IMR-90 (cell line): Measurements from ENCODE around the gene S100A8. TPM values are rescaled to one million over a fixed set of nuclear protein-coding genes. Genes with fewer than 3 reads are reported as not detected.

ENCODE experiments used
- ATAC-seq: fragments of 200-7000 bp; cut with Tn5 transposase; 2 replicates; pipeline ENCODE4 v1.9.1; 2020; ENCODE audit warnings: low read depth, mild to moderate bottlenecking, moderate library complexity
- BruUV-seq: library from RNA; stranded (reverse); fragments of 400-500 nt; replicated peaks from 2 replicates; lab custom pipeline; 2021; lab: Mats Ljungman, UMichigan
- CTCF ChIA-PET: fragments of 300-600 bp; formaldehyde crosslinking; extraction: SDS; loops from one replicate; lab custom pipeline; 2021; ENCODE audit warnings: antibody characterized with exemption; lab: Yijun Ruan, JAX
- POLR2A ChIA-PET: fragments of 300-600 bp; sonication (Branson Sonifier 250); formaldehyde crosslinking; loops from one replicate; lab custom pipeline; 2022; ENCODE audit warnings: antibody characterized with exemption; ENCODE audit not compliant: unreplicated experiment; lab: Charles Lee
- DNase-seq: peaks from one replicate; pipeline ENCODE4 v3.0.0; 2013
- H2AFZ ChIP-seq: replicated peaks from 2 replicates; pipeline ENCODE3; 2013; ENCODE audit warnings: low read length, mild to moderate bottlenecking; ENCODE audit not compliant: poor library complexity
- H2AK5ac ChIP-seq: 2 replicates; pipeline ENCODE4 v1.6.1; 2013; ENCODE audit warnings: low read depth, low read length, inconsistent platforms
- H2AK9ac ChIP-seq: replicated peaks from 2 replicates; pipeline ENCODE3; 2013; ENCODE audit warnings: mild to moderate bottlenecking, low read depth, low read length, moderate library complexity; ENCODE audit not compliant: poor library complexity
- H2BK120ac ChIP-seq: 2 replicates; pipeline ENCODE4 v1.6.1; 2013; ENCODE audit warnings: low read depth, low read length, inconsistent platforms
- H2BK15ac ChIP-seq: 3 replicates; pipeline ENCODE4 v1.6.1; 2013; ENCODE audit warnings: low read depth, low read length, inconsistent platforms
- H2BK20ac ChIP-seq: 2 replicates; pipeline ENCODE4 v1.6.1; 2013; ENCODE audit warnings: low read depth, mild to moderate bottlenecking, inconsistent platforms, low read length, moderate library complexity
- H2BK5ac ChIP-seq: 2 replicates; pipeline ENCODE4 v1.6.1; 2013; ENCODE audit warnings: mild to moderate bottlenecking, low read depth, low read length, inconsistent platforms; ENCODE audit not compliant: poor library complexity, severe bottlenecking
- H3K14ac ChIP-seq: replicated peaks from 2 replicates; pipeline ENCODE4 v1.6.1; 2013; ENCODE audit warnings: low read depth, low read length, inconsistent platforms
- H3K18ac ChIP-seq: 2 replicates; pipeline ENCODE4 v1.6.1; 2013; ENCODE audit warnings: low read depth, low read length, control low read depth
- H3K23ac ChIP-seq: 2 replicates; pipeline ENCODE4 v1.6.1; 2013; ENCODE audit warnings: low read depth, low read length, inconsistent platforms
- H3K27ac ChIP-seq: 2 replicates; pipeline ENCODE4 v1.5.1; 2013; ENCODE audit warnings: mild to moderate bottlenecking, control low read depth, low read length; ENCODE audit not compliant: insufficient read depth
- H3K27me3 ChIP-seq: 2 replicates; pipeline ENCODE4 v1.6.1; 2013; ENCODE audit warnings: low read length; ENCODE audit not compliant: control insufficient read depth, insufficient read depth
- H3K36me3 ChIP-seq: 2 replicates; pipeline ENCODE4 v1.6.1; 2013; ENCODE audit warnings: low read length, mixed read lengths; ENCODE audit not compliant: control insufficient read depth, insufficient read depth
- H3K4ac ChIP-seq: 2 replicates; pipeline ENCODE4 v1.6.1; 2013; ENCODE audit warnings: low read depth, low read length, inconsistent platforms
- H3K4me1 ChIP-seq: 2 replicates; pipeline ENCODE4 v1.6.1; 2013; ENCODE audit warnings: low read length, mixed read lengths; ENCODE audit not compliant: control insufficient read depth, insufficient read depth
- H3K4me2 ChIP-seq: 2 replicates; pipeline ENCODE4 v1.6.1; 2013; ENCODE audit warnings: low read depth, mild to moderate bottlenecking, control low read depth, low read length, moderate library complexity
- H3K4me3 ChIP-seq: 2 replicates; pipeline ENCODE4 v1.5.1; 2013; ENCODE audit warnings: low read depth, mild to moderate bottlenecking, control low read depth, low read length, moderate library complexity; ENCODE audit not compliant: insufficient read depth
- H3K56ac ChIP-seq: 2 replicates; pipeline ENCODE4 v1.6.1; 2013; ENCODE audit warnings: low read length, inconsistent platforms; ENCODE audit not compliant: insufficient read depth; ENCODE audit errors: extremely low read depth
- H3K79me1 ChIP-seq, 2 experiments: 2 replicates each; pipeline ENCODE4 v1.6.1; 2013; ENCODE audit warnings: low read length in 2 of 2, inconsistent platforms in 1 of 2, low read depth in 1 of 2
- H3K9ac ChIP-seq: 2 replicates; pipeline ENCODE4 v1.6.1; 2013; ENCODE audit warnings: low read depth, low read length, control low read depth
- H3K9me1 ChIP-seq: 2 replicates; pipeline ENCODE4 v1.6.1; 2013; ENCODE audit warnings: low read length, inconsistent platforms; ENCODE audit not compliant: insufficient read depth
- H3K9me3 ChIP-seq: 2 replicates; pipeline ENCODE4 v1.6.1; 2013; ENCODE audit warnings: low read length; ENCODE audit not compliant: control insufficient read depth, insufficient read depth
- H4K20me1 ChIP-seq: 2 replicates; pipeline ENCODE4 v1.6.1; 2013; ENCODE audit warnings: low read length, inconsistent platforms; ENCODE audit not compliant: insufficient read depth
- H4K5ac ChIP-seq: 2 replicates; pipeline ENCODE4 v1.6.1; 2013; ENCODE audit warnings: mild to moderate bottlenecking, low read depth, low read length, control low read depth
- H4K8ac ChIP-seq, 2 experiments: 2 replicates each; pipeline ENCODE4 v1.6.1; 2013; ENCODE audit warnings: low read depth in 2 of 2, low read length in 2 of 2, control low read depth in 1 of 2, inconsistent platforms in 1 of 2
- H4K91ac ChIP-seq: 2 replicates; pipeline ENCODE4 v1.6.1; 2013; ENCODE audit warnings: low read depth, low read length, inconsistent platforms; ENCODE audit not compliant: insufficient read depth
- CEBPB ChIP-seq: IDR thresholded peaks from 2 replicates; pipeline ENCODE4 v1.6.1; 2012; ENCODE audit warnings: low read depth, low read length, improper control_type of control experiment
- CHD1 ChIP-seq: IDR thresholded peaks from 2 replicates; pipeline ENCODE4 v1.6.1; 2012; ENCODE audit warnings: low read depth, low read length, improper control_type of control experiment
- FOS ChIP-seq: fragments of 150-350 bp; IDR thresholded peaks from 2 replicates; pipeline ENCODE4 v1.6.1; 2016; ENCODE audit warnings: low read depth, low read length
- MAZ ChIP-seq: IDR thresholded peaks from 2 replicates; pipeline ENCODE4 v1.6.1; 2012; ENCODE audit warnings: low read depth, mild to moderate bottlenecking, low read length, improper control_type of control experiment, moderate library complexity, borderline replicate concordance
- NFE2L2 ChIP-seq: fragments of 150-350 bp; IDR thresholded peaks from 2 replicates; pipeline ENCODE4 v1.6.1; 2016; ENCODE audit warnings: low read depth, mild to moderate bottlenecking, low read length
- RAD21 ChIP-seq: IDR thresholded peaks from 2 replicates; pipeline ENCODE4 v1.6.1; 2012; ENCODE audit warnings: low read length, improper control_type of control experiment
- RCOR1 ChIP-seq: IDR thresholded peaks from 2 replicates; pipeline ENCODE4 v1.6.1; 2012; ENCODE audit warnings: mild to moderate bottlenecking, low read length, improper control_type of control experiment; ENCODE audit not compliant: insufficient replicate concordance
- RFX5 ChIP-seq: IDR thresholded peaks from 2 replicates; pipeline ENCODE4 v1.8.0; 2012; ENCODE audit warnings: low read depth, mild to moderate bottlenecking, low read length, moderate library complexity
- SMC3 ChIP-seq: fragments of 150-350 bp; IDR thresholded peaks from 2 replicates; pipeline ENCODE4 v1.6.1; 2016; ENCODE audit warnings: low read depth, mild to moderate bottlenecking, antibody characterized with exemption, low read length, moderate library complexity
- WGBS, 2 experiments: methylation state at CpG; one replicate each; pipeline versions ENCODE4 v1.1.5 to v1.1.7; 2013; ENCODE audit warnings: missing lambda C conversion rate in 2 of 2; ENCODE audit not compliant: insufficient read length in 1 of 2; ENCODE audit errors: extremely low coverage in 2 of 2; 5-methylcytosine and 5-hydroxymethylcytosine counted together
- dilution Hi-C: fragments of 300-500 bp; cut with HindIII; formaldehyde crosslinking; loops from one replicate; pipeline ENCODE4 v1.14.3; 2018; ENCODE audit warnings: low sequenced_read_pairs; ENCODE audit not compliant: unreplicated experiment
- in situ Hi-C: fragments of 300-500 bp; cut with MboI; formaldehyde crosslinking; loops from 3 replicates; pipeline ENCODE4 v1.14.3; 2019; ENCODE audit warnings: low sequenced_read_pairs, inconsistent platforms, mixed read lengths
- intact Hi-C: fragments of 100-400 bp; cut with micrococcal nuclease; formaldehyde crosslinking; loops from 2 replicates; pipeline ENCODE4 v1.10.0; 2022
- polyA plus RNA-seq, 3 experiments: library from polyadenylated mRNA; depleted of rRNA; stranded (reverse); fragments of >200 nt; gene quantifications; 2 replicates each; pipeline ENCODE4 v1.2.3, GENCODE V29; 2012; ENCODE audit warnings: low replicate concordance in 1 of 3
- total RNA-seq: library from RNA; depleted of rRNA; stranded (reverse); fragments of >200 nt; gene quantifications from 2 replicates; pipeline ENCODE4 v1.2.3, GENCODE V29; 2012
- TF ChIP-seq, protein P1 (sequence below): fragments of 150-350 bp; IDR thresholded peaks from 2 replicates; pipeline ENCODE4 v1.6.1; 2016; ENCODE audit warnings: low read depth, mild to moderate bottlenecking, low read length, moderate library complexity, borderline replicate concordance

S100A8 gene
- total and polyA plus RNA-seq, 2 of the 4 experiments (the other 2 are of a cell fraction): not detected

DNA sequence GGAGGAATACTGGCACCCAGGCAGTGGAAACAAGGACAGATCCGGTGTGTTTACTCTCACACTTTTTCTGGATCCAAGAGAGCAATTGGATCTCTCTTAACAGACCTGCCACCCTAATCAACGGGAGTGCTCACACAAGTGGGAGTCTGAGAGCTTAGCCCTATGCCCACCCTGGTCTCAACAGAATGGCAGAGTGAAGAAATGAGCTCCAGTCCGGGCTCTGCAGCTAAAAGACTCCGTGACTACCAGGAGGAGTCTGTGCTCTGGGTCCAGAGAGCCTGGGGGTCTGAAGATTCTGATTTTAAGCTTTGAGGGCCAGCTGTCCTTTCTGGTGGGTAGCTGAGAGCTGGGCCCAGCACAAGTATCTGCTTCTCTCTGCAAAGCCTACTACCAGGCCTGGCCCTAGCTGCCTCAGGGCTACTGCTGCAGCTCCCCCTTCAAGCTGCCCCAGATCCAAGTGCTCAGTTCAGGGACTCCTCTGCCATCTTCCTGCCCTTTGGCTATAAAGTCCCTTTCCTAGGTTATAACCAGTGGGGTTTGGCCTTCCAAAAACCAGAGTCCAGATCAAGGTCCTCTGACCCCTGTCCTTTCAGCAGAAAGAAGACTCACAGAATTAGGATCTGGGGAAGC, 29.3 kb downstream of the S100A8 start:
- Histone ChIP-seq H3K4me1 (no peaks in the 10 kb centered on the region), H4K8ac (no peak overlapping the region), H4K91ac (no peak overlapping the region), H3K27me3 (peaks cover 14% of the 10 kb centered on the region), H2AK5ac (no peak overlapping the region), H4K20me1 (no peaks in the 10 kb centered on the region), H2AK9ac (no peak overlapping the region), H3K9ac (no peak overlapping the region), H2BK120ac (no peak overlapping the region), H3K4ac (no peak overlapping the region), H3K23ac (no peak overlapping the region), H2BK15ac (no peak overlapping the region), H3K4me2 (no peak overlapping the region), H2BK20ac (no peak overlapping the region), H3K27ac (no peak overlapping the region), H3K79me1 (no peaks in the 10 kb centered on the region), H3K56ac (no peak overlapping the region), H2BK5ac (no peak overlapping the region), H3K9me1 (no peaks in the 10 kb centered on the region), H3K4me3 (no peak overlapping the region), H3K9me3 (no peaks in the 10 kb centered on the region), H4K5ac (no peak overlapping the region), H3K36me3 (no peaks in the 10 kb centered on the region), H3K14ac (no peak overlapping the region), H2AFZ (no peak overlapping the region), H3K18ac (no peak overlapping the region)
- ATAC-seq (no peak), DNase-seq (no peak)
- intact Hi-C loops: no loop called here
- TF ChIP-seq RCOR1 (no peak), RFX5 (no peak), FOS (no peak), CHD1 (no peak), MAZ (no peak), SMC3 (no peak), RAD21 (no peak), NFE2L2 (no peak), CEBPB (no peak)
- TF ChIP-seq, protein P1, sequence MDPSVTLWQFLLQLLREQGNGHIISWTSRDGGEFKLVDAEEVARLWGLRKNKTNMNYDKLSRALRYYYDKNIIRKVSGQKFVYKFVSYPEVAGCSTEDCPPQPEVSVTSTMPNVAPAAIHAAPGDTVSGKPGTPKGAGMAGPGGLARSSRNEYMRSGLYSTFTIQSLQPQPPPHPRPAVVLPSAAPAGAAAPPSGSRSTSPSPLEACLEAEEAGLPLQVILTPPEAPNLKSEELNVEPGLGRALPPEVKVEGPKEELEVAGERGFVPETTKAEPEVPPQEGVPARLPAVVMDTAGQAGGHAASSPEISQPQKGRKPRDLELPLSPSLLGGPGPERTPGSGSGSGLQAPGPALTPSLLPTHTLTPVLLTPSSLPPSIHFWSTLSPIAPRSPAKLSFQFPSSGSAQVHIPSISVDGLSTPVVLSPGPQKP: no peak
- dilution Hi-C loops: no loop called here
- no TSS peak for BruUV-seq
- POLR2A ChIA-PET: no interaction called here
- in situ Hi-C loops: no loop called here
- CTCF ChIA-PET: no interaction called here
- WGBS, 2 experiments: 30% methylated on average over 2 of the region's 4 CpGs; no CpG with 5 or more reads in 1 of the 2 experiments
